ENCODE results near the gene USP48.

DNA sequence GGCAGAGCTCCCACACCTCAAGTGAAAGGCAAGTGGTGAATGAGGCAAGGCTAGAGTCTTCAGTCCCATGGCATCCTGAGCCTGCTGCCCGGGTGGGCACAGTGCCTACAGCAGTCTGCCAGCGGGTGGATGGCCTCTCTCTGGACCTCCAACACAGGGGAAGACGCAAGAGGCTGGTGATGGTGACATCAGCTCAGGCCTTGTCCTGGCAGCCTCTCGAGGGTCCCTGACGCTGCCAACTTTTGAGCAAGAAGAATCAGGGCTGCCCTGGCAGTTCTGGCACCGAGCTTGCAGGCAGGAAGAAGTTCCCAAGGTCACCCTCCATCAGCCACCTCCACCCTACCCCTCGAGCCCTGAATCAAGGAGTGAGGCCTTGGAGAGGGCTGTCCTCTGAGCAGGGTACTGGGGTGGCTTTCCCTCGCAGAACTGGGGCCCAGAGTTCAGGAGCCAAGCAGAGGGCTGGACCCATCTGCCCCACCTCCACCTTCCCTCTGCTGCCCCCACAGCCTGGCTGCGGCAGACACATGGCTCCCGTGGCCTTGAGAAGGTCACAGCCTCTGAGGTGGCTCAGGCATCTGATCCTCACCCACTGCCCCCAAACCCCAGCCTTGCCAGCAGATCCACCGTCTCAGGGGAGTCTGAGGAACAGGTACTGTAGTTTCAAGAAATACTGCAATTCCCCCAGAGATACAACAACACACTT, 119.5 kb downstream of the USP48 start:
- TF ChIP-seq, protein P1, sequence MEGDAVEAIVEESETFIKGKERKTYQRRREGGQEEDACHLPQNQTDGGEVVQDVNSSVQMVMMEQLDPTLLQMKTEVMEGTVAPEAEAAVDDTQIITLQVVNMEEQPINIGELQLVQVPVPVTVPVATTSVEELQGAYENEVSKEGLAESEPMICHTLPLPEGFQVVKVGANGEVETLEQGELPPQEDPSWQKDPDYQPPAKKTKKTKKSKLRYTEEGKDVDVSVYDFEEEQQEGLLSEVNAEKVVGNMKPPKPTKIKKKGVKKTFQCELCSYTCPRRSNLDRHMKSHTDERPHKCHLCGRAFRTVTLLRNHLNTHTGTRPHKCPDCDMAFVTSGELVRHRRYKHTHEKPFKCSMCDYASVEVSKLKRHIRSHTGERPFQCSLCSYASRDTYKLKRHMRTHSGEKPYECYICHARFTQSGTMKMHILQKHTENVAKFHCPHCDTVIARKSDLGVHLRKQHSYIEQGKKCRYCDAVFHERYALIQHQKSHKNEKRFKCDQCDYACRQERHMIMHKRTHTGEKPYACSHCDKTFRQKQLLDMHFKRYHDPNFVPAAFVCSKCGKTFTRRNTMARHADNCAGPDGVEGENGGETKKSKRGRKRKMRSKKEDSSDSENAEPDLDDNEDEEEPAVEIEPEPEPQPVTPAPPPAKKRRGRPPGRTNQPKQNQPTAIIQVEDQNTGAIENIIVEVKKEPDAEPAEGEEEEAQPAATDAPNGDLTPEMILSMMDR (IDR thresholded peaks at IDR 0.05; ENCODE audit: insufficient read depth, low read length, poor library complexity, severe bottlenecking) = no peak
- TF ChIP-seq EZH2phosphoT487 (conservative IDR thresholded peaks at IDR 0.05; ENCODE audit: low read length) = no peak
